Measurements from ENCODE around the gene IL1F10.

DNA sequence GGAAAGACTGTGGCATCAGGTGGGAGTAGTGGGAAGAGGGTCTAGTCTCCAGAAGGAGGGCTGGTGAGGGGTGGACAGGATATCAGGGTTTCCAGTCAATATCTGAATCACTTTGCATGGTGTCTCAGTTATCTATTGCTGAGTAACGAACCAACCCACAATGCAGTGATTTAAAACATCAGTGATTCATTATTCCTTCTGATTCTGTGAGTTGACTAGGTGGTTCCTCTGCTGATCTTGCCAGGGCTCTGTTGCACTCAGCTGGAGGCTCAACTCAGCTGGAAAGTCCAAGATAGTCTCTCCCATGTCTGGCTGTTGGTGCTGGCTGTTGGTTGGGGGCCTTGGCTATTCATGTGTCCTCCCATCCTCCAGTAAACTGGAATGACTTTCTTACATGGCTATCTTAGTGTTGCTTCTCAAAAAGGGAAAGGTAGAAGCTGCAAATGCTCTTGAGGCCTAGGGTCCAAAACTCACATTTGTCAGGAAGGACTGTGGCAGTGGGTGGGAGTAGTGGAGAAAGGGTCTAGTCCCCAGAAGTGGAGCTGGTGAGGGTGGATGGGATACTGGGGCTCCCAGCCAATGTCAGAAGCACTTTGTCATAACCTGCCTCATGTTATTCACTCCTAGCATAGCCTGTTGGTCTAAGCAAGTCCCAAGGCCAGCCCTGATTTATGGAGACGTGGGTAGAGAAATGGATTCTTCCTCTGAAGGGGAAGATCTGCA is 13.9 kb downstream of the IL1F10 start:
- TF ChIP-seq, protein P1, sequence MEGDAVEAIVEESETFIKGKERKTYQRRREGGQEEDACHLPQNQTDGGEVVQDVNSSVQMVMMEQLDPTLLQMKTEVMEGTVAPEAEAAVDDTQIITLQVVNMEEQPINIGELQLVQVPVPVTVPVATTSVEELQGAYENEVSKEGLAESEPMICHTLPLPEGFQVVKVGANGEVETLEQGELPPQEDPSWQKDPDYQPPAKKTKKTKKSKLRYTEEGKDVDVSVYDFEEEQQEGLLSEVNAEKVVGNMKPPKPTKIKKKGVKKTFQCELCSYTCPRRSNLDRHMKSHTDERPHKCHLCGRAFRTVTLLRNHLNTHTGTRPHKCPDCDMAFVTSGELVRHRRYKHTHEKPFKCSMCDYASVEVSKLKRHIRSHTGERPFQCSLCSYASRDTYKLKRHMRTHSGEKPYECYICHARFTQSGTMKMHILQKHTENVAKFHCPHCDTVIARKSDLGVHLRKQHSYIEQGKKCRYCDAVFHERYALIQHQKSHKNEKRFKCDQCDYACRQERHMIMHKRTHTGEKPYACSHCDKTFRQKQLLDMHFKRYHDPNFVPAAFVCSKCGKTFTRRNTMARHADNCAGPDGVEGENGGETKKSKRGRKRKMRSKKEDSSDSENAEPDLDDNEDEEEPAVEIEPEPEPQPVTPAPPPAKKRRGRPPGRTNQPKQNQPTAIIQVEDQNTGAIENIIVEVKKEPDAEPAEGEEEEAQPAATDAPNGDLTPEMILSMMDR (IDR thresholded peaks at IDR 0.05; ENCODE audit: low read depth, low read length), result no peak
- TF ChIP-seq EZH2phosphoT487 (IDR thresholded peaks at IDR 0.05; ENCODE audit: low read depth), result no peak

Data from OCI-LY3 (cell line).